Stimulated activated CD4-positive, alpha-beta T cell treated with anti-CD3 and anti-CD28 coated beads, TNF-alpha, amount 100 ng/mL, for 1 hour (primary cell): Measurements from ENCODE around the gene CD180.
"Not testable (repeated sequence)": the region's sequence is repeated elsewhere in the genome, so short reads cannot be mapped to it uniquely, and the experiment has no call there.

Experiments
- DNase-seq, 3 donors: peaks; one replicate each; pipeline ENCODE4 v3.0.0-alpha.2; 2020; ENCODE audit warnings: low read depth in 3 of 3, low spot score in 1 of 3

The CD180 gene

DNA sequence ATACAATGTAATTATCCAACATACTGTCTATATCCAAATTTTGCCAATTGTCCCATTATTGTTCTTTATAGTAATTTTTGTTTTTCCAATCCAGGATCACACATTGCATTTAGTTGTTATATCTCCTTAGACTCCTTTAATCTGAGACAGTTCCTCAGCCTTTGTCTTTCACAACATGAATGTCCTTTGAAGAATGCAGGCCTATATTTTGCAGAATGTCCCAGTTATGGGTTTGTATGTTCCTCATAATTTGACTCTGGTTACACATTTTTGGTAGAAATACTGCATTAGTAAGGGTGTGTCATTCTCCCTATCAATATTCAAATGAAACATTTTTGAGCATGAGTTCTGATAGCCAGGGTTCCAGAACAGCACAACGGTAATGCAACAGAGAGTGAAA is 6.7 kb downstream of the CD180 start:
- no peak for DNase-seq

DNA sequence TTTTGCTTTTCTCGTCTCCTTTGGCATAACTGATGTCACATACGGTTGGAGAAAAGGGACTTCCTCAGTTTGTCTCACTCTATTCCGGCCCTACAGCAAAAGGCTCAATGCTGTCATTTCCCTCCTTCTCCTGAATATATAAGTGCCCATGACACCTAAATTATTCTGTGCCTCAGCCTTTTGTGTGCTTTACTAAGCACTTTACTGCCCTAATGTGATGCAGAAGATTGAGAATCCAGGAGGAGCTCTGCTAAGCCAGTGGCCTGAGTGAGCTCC is 7.6 kb downstream of the CD180 start:
- no peak for DNase-seq

DNA sequence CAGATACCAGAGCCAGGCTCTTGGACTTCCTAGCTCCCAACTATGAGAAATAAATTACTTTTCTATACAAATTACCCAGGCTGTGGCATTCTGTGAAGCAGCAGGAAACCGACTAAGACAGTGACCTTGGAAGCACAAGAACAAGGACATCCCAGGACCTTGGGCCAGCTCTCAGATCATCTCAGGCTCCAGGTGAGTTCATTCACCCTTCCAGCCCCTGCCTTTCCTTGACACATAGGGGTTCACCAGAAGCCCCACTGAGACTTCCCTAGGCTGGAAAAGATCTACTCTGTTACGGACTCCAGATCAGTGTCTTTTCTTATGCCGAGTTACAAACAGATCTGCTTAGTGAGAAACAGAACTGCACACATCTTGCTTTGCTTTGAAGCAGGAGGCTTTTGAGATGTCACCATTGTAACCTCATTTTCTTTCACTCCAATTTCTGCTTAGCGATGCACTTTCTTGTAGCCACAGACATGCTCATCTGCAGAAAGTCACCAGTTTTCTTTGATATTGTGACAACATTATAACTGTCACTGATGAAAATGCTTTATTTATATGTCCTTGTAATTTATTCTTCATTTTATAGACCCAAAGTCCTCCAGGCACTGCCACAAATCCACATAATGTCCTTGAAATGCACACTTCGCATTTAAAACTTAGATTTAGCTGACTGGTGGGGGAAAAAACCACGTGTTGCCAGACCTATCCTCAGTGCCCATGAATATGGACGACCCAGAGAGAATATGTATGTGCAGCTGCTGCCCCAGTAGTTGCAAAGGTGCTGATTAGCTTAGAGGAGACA is 8.1 kb downstream of the CD180 start:
- no peak for DNase-seq

DNA sequence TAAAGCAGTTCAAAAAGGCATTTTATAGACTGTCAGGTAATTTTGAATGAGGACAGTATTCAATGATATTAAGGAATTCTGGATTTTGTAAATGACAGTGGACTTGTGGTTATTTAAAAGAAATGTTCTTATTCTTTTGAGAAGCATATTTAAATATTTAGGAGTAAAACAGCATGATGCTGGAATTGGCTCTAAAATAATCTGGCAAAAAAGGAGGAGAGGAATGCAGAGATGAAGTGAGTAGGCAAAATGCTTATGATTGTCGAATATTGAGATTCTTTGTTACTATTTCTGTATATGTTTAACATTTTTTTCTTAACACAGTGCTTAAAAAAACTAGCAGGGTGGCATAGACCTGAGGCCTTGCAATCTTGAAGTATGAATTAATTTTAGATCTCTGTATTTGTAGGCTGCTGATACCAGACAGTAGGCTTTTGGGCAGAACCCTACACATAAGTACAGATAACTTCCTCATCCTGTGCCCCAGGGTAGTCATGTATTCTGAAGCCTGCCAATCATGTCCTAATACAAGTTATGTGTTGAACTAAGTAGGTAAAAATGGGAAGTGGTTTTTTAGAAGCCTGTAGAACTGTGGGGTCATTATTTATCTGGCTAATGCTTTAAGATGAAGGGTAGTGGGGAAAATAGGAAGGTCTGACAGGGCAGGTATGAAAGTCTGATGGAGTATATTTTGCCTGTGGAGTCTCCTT is 9.4 kb downstream of the CD180 start:
- DNase-seq: no peak

DNA sequence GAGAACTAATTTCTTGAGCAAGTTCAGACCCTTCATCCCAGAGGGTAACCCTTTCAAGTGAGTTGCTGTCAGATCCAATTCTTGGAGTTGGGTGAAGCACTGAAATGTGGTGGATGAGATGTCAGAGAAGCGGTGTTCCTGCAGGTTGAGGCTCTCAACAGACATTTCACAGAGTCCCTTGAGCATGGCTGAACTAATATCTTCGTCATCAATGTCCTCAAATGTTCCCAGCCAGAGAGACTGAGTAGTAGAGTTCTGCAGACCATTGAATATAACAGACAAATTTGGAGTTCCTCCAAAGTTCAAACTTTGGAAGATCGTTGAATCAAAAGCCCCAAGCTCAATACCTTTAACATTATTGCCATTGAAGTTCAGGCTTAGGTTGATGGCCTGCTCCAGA is 12.7 kb downstream of the CD180 start:
- DNase-seq: no peak

DNA sequence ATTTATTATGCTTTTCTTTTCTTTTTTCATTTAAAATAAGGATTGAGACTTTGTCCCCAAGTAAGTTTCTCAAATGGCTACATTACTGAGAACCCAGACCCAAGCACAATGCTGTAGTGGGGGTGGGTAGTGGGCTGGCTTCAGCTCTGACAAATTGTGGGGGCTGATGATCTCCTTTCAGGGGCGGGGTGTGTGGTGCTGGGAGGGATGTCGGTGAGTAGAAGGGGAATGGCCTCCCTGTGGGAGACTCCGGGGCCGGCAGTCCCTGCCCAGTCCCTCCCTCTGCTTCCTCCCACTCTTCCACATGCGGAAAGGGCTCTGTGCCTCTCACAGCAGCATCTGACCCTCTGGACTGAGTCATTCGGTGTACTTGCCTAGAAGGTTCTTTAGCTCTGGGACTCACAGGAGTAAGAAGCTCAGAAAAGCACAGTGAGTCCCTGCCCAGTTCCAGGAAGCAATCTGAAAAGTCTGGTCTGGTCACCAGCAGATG is 14.3 kb downstream of the CD180 start:
- no peak for DNase-seq

DNA sequence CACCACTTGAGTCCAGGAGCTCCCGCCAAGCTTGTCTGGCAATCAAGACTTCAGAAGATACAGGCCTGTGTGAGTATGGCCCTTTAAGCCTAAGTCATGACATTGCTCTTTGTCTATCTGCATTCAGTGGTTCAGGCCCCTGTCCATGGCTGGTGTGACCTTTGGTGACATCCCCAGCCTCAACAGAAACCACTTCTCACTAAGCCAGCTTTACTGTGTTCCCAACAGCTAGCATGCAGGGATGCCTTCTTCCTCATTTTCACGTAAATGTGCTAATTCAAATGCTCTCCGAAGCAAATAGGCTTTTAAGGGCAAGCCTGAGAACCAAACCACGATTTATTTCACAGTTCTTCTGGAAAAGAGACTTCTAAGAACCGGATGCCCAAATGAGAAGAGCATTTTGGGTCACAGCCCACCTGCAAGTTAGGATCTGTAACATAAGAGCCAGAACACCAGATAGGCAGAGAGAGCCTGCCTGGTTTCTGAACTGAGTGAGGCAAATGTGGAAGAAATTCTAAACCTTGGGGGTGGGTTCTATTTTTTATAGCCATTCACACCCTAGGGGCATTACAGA is 14.9 kb downstream of the CD180 start:
- DNase-seq: no peak

DNA sequence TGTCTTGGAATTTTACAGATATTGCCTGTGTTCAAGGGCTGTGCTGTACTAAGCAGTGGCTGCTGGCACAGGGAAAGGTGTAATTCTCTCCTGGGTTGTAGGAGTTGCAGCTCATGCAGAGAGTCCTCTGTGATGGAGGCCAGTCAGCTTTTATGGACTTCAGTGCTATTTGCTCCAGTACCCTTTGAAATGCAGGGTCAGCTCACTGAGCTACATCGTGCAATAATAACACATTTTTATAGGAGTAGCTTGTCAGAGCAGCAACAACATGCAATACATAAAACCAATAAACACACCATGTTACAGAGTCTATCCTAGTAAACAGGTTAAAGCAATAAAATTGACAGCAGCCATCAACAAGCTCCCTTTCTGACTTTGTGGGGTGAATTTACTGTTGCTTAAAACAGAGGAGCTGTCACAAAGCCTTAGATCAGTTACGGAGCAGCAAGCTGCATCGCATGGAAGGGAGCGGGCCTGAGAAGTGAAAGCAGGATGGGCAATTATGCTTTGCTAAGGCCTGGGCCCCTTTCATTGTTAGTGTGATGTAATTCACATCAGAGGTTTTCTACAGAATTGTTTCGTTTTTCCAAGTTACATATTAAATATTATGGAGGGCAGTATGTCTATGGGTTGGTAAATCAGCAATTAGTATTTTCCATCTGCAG is 16.8 kb downstream of the CD180 start:
- no peak for DNase-seq

DNA sequence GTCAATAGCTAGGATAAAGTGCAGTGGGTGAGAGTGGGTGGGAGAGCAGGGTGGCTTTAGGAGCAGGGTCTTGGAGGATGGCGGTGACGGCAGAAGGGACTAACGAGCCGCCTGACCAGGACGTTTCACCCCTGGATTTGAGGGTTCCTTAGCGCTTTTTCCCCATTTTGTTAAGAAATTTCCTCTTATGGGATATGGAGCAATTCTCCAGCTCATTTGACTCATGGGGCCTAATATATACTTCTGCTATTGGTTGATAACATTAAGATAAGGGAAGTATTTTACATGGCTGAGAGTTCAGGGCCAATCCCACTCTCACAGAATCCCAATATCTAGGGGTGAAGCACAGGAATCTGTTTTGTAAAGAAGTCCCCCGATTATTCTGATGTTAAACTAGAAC is 17.6 kb downstream of the CD180 start:
- no peak for DNase-seq

DNA sequence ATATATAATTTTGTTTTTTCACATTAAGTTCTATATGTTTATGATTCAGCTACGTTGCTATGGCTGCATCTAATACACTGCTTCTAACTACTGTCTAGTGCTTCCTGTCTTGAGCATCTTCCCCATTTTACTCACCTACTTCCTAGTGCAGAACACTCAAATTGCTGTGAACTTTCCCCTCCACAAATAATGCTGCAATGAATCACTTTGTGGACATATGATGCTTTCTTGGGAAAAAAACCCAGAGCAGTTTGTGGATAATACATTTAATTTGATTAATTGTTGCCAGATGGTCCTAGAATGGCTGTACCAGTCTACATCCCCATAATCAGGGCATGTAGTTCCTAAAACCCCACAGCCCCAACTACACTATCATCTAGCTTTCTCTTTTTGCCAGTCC is 18.5 kb downstream of the CD180 start:
- DNase-seq: no peak

DNA sequence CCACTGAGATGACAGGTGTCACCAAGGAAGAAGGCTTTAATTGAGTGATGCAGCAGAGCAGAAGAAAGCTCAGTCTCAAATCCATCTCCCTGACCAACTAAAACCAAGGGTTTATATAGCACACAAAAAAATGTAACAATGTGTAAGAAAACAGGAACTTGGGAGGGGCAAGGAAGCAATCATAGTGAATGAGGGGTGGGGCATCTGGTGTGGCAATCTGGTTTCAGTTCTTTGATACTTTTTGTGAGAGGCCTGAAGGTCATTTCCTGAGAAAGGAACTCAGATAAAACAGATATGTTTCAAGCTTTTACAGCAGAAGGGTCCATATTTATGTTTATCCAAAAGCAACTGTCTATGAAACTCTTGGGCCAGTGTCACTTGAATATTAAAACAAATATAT is 19.7 kb downstream of the CD180 start:
- no peak for DNase-seq

DNA sequence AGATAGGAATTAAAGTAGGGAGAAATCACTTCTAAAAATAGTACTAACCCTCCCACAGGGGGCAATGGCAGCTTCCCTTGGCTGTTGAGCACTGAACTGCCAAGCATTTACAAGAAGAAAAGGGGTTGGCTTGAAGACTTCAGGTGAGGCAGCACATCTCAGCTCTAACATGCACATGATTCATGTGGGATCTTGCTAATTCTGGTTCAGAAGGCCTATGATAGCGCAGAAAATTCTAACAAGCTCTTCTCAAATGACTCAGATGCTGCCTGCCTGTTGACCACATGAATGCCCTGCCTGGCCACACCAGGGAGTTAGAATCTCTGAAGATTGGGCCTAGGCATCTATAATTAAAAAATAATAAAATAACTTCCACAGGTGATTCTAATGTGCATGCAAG is 22.6 kb downstream of the CD180 start:
- no peak for DNase-seq

DNA sequence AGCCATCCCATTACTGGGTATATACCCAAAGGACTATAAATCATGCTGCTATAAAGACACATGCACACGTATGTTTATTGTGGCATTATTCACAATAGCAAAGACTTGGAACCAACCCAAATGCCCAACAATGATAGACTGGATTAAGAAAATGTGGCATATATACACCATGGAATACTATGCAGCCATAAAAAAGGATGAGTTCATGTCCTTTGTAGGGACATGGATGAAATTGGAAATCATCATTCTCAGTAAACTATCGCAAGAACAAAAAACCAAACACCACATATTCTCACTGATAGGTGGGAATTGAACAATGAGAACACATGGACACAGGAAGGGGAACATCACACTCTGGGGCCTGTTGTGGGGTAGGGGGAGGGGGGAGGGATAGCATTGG is 23.2 kb downstream of the CD180 start:
- DNase-seq: not testable (repeated sequence)

DNA sequence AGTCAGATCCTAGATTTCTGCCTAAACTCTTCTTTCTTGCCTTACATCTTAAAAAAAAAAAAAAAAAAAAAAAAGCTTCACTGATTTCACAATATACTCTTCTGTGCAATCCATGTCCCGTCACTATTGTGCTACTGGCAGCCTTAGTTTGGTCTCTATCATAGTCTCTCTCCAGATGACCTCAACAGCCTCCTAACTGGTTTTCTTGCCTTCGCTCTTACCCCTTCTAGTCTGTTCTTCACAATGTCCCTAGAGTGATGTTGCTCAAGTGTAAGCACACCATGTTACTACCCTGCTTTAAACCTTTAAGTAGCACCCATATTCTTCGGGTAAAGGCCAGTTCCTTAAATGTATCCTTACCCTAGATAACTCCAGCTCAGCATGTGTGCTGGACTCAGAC is 25.8 kb downstream of the CD180 start:
- DNase-seq: no peak

DNA sequence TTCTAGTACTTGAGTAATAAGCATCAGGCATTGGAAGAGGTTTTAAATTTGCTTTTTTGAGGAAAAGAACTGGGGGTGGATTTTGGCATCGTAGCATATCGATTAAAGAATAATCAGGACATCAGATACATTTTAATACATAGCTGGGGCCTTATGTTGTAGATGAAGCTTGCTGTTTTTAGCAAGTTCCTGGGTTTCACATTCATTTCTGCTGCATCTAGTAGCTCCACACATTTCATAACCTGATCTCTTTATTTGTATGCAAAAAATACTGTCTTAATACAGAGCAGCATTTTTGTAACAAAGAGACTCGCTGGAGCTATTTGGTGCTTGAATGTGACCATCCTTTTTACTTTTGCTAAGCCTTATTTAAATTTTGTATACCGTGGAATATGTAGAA is 28.5 kb downstream of the CD180 start:
- DNase-seq: no peak

DNA sequence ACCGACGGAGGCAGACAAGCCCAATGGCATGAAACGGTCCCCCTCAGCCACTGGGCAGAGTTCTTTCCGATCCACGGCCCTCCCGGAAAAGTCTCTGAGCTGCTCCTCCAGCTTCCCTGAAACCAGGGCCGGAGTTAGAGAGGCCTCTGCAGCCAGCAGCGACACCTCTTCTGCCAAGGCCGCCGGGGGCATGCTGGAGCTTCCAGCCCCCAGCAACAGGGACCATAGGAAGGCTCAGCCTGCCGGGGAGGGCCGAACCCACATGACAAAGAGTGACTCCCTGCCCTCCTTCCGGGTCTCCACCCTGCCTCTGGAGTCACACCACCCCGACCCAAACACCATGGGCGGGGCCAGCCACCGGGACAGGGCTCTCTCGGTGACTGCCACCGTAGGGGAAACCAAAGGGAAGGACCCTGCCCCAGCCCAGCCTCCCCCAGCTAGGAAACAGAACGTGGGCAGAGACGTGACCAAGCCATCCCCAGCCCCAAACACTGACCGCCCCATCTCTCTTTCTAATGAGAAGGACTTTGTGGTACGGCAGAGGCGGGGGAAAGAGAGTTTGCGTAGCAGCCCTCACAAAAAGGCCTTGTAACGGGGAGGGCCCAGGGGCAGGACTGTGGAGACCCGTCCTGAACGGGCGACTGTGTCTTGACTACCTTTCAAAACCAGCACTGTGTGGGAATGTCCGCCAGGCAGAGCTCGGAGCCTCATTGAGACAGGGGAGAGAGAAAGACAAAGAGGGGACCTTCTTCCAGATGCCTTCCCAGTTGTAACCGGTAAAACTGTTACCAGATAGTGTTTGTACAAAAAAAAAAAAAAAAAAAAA is 29.9 kb downstream of the CD180 start:
- peak; percentile 27 to 46 (median 42) for DNase-seq

DNA sequence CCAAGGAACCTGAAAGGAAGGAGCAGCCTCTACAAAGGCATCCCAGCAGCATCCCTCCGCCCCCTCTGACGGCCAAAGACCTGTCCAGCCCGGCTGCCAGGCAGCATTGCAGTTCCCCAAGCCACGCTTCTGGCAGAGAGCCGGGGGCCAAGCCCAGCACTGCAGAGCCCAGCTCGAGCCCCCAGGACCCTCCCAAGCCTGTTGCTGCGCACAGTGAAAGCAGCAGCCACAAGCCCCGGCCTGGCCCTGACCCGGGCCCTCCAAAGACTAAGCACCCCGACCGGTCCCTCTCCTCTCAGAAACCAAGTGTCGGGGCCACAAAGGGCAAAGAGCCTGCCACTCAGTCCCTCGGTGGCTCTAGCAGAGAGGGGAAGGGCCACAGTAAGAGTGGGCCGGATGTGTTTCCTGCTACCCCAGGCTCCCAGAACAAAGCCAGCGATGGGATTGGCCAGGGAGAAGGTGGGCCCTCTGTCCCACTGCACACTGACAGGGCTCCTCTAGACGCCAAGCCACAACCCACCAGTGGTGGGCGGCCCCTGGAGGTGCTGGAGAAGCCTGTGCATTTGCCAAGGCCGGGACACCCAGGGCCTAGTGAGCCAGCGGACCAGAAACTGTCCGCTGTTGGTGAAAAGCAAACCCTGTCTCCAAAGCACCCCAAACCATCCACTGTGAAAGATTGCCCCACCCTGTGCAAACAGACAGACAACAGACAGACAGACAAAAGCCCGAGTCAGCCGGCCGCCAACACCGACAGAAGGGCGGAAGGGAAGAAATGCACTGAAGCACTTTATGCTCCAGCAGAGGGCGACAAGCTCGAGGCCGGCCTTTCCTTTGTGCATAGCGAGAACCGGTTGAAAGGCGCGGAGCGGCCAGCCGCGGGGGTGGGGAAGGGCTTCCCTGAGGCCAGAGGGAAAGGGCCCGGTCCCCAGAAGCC is 30.8 kb downstream of the CD180 start:
- peak; percentile 53 to 56 (median 55) for DNase-seq

DNA sequence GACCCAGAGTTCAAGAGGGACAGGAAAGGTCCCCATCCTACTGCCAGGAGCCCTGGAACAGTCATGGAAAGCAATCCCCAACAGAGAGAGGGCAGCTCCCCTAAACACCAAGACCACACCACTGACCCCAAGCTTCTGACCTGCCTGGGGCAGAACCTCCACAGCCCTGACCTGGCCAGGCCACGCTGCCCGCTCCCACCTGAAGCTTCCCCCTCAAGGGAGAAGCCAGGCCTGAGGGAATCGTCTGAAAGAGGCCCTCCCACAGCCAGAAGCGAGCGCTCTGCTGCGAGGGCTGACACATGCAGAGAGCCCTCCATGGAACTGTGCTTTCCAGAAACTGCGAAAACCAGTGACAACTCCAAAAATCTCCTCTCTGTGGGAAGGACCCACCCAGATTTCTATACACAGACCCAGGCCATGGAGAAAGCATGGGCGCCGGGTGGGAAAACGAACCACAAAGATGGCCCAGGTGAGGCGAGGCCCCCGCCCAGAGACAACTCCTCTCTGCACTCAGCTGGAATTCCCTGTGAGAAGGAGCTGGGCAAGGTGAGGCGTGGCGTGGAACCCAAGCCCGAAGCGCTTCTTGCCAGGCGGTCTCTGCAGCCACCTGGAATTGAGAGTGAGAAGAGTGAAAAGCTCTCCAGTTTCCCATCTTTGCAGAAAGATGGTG is 31.6 kb downstream of the CD180 start:
- DNase-seq: no peak

DNA sequence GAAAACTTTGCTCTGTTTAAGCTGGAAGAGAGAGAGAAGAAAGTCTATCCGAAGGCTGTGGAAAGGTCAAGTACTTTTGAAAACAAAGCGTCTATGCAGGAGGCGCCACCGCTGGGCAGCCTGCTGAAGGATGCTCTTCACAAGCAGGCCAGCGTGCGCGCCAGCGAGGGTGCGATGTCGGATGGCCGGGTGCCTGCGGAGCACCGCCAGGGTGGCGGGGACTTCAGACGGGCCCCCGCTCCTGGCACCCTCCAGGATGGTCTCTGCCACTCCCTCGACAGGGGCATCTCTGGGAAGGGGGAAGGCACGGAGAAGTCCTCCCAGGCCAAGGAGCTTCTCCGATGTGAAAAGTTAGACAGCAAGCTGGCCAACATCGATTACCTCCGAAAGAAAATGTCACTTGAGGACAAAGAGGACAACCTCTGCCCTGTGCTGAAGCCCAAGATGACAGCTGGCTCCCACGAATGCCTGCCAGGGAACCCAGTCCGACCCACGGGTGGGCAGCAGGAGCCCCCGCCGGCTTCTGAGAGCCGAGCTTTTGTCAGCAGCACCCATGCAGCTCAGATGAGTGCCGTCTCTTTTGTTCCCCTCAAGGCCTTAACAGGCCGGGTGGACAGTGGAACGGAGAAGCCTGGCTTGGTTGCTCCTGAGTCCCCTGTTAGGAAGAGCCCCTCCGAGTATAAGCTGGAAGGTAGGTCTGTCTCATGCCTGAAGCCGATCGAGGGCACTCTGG is 32.6 kb downstream of the CD180 start:
- no peak for DNase-seq
